T47D (cell line): Measurements from ENCODE around the gene MAP3K19.
A peak's percentile ranks its signal among the peaks of the same experiment; 100 is the strongest.

Experiments used
- DNase-seq, 2 experiments: peaks; one replicate each; pipeline versions ENCODE4 v3.0.0 to v3.0.0-alpha.2; 2011 to 2012; ENCODE audit warnings: low read depth in 1 of 2, low spot score in 1 of 2
- JUND ChIP-seq: IDR thresholded peaks from 2 replicates; pipeline ENCODE4 v1.6.1; 2012; ENCODE audit warnings: low read depth
- in situ Hi-C: cut with HindIII; loops from 2 replicates; pipeline ENCODE4 v1.10.0; 2016; ENCODE audit warnings: low sequenced_read_pairs, low pct_unique_long_range_greater_than_20kb

The MAP3K19 gene

DNA sequence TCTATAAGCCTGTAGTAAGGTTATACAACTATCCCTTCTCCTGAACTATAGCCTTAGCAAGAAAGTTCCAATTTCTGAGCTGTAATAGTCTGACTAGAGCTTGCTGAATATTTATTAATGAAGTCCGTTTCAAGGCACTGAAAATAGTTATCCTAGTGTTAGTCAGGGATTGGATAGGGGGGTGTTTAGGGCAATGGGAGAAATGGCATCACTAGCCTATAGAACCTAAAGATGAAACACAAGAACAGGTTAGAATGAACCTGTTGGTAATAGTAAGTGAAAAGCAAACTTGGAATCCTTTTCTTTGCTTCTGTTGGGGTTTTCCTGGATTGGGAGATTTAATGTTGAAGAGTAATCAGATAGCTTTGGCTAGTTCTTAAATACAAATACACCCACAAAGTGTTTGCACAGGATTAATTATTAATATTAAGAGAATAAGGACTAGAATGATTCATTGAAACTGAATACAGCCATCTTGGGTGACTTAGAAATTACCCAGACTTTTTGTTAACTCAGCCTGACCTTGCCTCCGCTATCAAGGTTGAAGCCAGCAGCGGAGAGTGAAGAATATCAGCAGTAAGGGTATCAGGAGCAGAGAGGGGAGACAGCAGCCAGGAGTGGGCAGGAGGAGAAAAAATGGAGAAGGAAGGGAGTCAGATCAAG, 114.3 kb downstream of the MAP3K19 start:
- TF ChIP-seq JUND = no peak
- in situ Hi-C loops = no loop called here
- no peak for DNase-seq

DNA sequence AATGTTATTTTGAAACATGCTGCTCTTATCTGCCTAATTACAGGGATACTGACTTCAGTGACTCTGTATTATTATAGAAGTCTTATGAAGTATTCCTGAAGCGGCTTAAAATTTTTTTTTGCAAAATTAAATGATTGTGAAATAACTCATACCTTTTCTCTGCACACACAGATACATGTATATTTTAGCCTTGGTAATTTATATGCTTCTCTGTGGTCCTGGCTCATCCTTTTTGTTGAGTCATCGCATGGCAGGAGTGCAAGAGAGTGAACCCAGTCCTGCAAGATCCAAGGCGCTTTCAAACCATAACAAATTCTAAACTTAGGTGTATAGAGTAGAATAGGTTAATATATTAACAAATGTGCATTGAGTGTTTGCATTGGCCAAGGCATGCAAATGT, 120.1 kb downstream of the MAP3K19 start:
- in situ Hi-C loops = no loop called here
- no peak for TF ChIP-seq JUND
- DNase-seq = no peak

DNA sequence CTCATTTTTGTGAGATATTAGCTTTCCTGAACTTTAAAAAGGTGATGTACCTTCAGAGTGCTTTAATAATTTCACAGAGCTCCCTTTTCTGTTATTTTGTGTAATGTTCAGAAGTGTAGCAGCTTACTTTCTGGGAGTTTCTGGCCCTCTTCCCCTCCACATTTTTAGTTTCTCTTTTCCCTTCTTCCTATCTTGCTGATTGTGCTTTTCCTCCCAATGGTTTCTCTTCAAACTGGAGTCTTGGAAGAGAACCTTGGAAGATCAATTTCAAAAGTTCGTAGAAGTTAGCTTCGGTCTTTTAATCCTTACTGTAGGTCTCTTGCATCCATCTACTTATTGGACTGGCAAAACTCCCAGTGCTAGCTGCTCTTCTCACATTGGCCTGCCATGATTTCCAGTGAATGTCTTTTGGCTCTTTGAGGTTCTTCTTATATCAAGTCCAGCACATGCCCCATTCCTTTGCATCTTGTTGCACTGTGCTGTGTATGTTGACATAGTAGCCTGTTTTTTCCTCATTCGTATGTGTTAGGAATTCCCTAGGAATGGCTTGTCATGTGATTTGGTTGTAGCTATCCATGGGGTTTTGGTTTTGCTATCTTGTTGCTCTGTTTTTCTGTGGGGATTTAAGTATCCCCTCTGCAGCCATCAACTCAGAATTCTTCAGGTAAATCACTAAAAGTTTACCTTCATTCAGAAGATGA, 120.9 kb downstream of the MAP3K19 start:
- DNase-seq = no peak
- in situ Hi-C loops = no loop called here
- no peak for TF ChIP-seq JUND

DNA sequence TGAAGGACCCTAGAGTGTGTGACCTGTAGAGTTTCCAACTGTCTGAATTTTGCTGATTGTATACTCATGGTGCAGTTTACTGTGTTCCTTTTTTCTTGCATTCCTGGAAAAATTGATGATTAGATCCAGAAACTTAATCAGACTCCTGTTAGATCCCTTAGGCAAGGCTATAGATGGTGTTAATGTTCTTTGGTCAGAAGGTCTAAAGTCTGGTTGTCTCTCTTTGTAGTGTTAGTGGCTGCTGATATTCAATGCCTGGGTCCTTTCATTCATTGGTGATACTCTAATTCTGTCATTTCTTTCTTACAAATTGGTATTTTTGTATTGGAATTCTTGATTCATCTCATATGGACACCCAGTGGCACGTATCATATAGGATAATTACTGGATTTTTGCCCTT, 122.3 kb downstream of the MAP3K19 start:
- no peak for DNase-seq
- in situ Hi-C loops = no loop called here
- no peak for TF ChIP-seq JUND

DNA sequence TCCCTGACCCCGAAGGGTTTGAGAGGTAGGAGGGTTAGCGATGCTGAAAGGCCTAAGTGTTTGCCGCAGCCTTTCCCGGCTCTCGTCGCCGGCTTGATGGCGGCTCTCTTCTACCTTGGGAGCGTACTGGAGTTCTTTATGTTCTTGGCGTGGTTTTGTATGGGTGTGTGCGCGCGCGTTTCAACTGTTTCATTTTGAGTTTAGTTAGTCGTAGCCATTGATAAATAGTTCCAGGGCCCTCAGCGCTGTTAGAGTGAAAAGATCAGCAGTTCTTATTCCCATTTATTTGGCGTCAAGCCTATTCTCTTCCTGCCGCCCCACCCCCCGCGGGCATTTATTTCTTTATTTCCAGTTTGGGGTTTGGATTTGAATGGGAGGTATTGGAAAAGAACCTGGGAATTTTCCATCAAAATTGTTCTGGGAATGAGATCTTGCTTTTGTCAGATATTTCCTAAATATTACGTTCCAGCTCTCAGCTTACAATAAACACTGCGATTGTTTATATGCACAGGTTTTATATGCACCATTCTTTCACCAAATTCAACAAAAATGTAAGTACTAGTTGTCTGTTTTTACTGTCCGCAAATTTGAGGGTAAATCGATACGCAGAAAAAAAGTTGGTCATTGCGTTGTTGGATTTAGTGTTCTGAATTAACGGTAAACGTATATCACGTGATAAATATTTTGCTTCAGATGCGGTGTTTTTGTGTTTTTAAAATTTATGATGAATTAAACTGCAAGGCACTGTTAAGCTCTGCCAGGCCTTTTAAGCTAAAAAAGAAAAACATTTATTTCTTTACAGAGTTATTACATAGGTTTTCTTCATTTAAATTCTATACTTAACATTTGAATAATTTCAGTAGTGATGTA, 127.7 kb downstream of the MAP3K19 start:
- no peak for TF ChIP-seq JUND
- DNase-seq = peak in 1 of 2 experiments; percentile 26
- in situ Hi-C loops = no loop called here

DNA sequence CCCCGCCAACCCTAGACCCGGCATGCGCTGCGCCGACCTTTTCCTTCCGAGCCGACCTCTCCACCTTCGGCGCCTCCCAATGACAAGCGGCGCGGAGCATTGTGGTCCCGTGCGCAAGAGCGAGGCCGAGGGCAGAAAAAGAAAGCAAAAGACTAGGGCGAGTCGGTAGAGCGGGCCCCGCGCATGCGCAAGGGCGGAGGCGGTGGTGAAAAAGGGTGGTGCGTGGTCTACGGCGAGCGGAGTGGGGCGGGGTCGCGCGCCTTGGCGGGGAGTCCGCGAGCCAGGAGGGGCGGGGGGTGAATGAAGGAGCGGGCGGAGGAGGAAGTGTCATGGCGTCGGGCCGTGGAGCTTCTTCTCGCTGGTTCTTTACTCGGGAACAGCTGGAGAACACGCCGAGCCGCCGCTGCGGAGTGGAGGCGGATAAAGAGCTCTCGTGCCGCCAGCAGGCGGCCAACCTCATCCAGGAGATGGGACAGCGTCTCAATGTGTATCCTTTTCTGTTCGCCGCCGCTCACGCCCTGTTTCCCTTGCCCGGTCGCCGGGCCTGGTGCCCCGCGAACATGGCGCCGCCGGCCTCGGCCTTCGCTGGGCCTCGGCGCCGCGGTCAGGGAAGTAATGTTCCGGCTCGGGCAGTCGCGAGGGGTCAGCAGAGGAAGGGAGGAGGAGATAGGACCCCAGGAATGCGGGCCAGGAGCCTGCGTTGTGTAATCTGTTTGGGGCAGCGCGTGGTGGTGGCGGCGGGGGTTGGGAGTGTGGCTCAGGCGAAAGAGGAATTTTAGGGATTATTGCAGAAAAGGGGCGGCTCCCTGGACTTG, 128.5 kb downstream of the MAP3K19 start, which contains the start of gene CCNT2:
TSS of gene CCNT2 (plus strand) at position 297 of the 815 bp plus-strand sequence. CDS start at position 330, 33 bp downstream.
- no peak for TF ChIP-seq JUND
- DNase-seq = peak; percentile 87 to 99
- in situ Hi-C loops = no loop called here

DNA sequence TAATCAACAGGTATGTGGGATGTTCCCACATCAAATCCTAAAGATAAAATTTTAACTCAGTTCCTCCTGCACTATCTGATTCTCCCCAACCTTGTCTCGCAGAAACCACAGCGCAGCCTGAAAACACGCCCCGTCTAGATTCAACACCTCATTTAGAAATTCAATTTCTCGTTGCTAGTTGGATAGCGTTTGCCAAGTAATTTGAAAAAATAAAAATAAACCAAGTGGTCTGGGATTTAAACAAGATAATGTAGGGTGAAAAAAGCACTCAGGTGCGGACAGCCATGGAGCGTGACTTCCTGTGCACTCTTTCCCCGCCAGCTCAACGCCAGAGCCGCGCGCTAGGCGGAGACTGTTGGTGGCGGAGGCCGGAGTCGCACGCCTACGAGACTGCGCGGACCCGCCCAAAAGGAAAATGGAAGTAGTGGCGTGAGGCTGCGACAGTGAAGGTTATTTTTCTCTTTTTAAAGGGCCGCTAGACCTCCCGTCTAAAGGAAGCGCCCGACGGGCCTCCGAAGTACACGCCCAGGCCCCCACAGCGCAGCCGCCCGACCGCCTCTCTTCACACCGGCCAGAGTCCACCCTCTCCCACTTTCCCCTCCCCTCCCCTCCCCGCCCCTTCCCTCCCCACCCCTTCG, 129.2 kb downstream of the MAP3K19 start:
- DNase-seq = no peak
- no peak for TF ChIP-seq JUND
- in situ Hi-C loops = no loop called here

DNA sequence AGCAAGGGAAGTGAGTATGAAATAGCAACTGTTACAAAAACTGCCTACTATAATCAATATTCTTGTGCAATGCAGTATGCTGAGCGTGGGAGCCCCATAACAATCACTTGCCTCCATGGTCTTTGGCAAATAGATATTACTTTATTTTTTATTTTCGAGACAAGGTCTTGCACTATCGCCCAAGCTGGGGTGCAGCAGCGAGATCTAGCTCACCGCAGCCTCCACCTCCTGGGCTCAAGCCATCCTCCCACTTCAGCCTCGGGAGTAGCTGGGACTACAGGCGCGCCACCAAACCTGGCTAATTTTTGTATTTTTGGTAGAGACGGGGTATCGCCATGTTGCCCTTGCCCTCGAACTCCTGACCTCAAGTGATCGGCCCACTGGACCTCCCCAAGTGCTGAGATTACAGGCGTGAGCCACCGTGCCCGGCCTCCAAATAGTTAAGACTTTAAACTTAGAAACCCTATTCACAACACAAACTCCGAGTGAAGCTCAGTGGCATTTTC, 129.8 kb downstream of the MAP3K19 start:
- in situ Hi-C loops = no loop called here
- no peak for DNase-seq
- no peak for TF ChIP-seq JUND
